LNCAP (cell line): Measurements from ENCODE around the gene POFUT2.

ENCODE experiments used
- TF ChIP-seq, protein P1 (sequence below): fragments of 450-650 bp; IDR thresholded peaks from 2 replicates; pipeline ENCODE4 v1.5.1; 2017; ENCODE audit warnings: mild to moderate bottlenecking

Gene POFUT2

DNA sequence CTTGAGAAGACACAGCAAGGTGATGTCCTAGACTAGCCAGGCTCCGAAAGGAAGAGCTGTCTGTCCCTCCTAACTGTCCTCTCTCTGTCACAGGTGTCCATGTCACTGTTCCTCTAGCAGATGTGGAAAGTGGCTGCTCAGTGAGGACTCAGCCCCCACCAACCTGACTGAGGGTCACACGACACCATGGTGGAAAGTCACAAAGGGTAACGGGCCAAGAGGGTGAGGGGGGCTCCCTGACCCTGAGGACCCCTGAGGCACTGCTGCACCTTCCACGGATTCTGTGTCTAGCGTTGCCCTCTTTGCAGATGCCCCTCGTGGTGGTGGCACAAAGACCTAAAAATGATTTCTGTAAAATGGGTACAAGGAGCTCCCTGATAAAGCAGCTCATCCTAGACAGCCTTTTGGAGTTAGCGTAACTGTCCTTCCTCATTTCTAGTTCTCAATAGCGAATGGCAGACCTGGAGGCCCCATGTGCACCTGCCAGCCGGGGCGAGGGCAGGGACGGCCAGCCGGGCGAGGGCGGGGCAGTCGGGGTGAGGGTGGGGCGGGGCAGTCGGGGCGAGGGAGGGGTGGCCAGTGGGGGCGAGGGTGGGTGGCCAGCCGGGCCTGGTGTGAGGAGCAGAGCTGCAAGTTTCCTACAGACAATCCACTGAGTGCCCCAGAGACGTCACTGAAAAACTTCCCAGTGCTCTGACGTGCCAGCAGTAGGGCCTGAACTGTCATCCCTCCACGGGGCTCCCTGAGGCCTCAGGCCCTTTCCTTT, 23.4 kb downstream of the POFUT2 start:
- TF ChIP-seq, protein P1, sequence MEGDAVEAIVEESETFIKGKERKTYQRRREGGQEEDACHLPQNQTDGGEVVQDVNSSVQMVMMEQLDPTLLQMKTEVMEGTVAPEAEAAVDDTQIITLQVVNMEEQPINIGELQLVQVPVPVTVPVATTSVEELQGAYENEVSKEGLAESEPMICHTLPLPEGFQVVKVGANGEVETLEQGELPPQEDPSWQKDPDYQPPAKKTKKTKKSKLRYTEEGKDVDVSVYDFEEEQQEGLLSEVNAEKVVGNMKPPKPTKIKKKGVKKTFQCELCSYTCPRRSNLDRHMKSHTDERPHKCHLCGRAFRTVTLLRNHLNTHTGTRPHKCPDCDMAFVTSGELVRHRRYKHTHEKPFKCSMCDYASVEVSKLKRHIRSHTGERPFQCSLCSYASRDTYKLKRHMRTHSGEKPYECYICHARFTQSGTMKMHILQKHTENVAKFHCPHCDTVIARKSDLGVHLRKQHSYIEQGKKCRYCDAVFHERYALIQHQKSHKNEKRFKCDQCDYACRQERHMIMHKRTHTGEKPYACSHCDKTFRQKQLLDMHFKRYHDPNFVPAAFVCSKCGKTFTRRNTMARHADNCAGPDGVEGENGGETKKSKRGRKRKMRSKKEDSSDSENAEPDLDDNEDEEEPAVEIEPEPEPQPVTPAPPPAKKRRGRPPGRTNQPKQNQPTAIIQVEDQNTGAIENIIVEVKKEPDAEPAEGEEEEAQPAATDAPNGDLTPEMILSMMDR = no peak

DNA sequence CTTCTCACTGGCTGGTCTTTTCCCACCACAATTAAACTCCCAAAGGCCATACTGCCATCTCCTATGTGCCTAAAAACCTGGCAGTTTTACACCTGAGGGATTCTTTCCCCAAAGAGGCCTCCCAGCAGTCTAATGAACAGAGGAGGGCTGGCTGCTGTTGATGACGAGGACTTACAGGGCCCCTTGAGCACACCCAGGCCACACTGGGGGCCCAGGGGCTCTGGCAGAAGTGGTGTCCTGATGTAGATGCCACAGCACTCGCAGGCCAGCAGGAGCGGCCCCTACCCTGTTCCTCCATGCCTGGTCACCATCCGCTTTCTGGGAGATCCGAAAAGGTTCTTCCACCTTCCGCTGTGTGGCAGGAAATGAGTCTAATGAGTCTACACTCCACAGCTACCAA, 24.2 kb downstream of the POFUT2 start:
- TF ChIP-seq, protein P1 = no peak

DNA sequence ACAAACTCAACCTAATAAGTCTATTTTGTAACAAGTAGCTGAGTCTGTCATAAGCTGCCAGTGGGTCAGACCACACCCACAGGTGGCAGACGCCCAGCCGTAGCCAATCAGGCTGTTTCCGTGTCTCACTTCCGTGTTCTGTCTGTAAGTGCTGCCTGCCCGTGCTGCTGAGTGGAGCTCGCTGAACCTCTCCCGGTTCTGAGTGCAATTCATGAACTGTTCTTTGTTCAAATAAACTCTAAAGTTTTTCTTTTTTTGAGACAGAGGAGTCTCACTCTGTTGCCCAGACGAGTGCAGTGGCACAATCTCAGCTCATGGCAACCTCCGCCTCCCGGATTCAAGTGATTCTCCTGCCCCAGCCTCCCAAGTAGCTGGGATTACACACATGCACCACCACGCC, 25.1 kb downstream of the POFUT2 start:
- TF ChIP-seq, protein P1 = no peak

DNA sequence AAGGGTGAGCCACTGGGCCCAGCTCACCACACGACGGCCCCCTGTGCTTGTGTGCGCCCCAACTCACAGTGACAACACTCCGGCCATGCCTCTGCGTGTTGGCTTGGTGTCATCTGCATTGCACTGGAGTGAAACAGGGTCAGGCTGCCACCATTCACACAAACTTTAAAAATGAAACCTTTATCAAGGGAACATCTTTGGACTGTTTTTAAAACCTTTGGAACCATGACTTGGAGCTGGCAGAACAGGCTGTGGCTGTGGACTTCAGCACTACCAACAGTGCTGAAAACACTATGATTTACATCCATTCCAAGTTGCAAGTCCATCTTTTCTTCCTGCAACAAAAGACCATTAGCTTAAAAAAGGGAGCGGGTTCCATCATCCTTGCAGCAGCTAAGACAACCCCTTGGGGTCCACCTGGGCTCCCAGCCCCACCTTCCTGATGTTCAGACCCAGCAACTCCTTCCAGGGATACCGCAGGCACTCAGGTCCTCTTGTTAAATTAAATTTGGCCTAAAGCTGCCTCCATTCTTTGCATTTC, 25.6 kb downstream of the POFUT2 start:
- TF ChIP-seq, protein P1 = no peak

DNA sequence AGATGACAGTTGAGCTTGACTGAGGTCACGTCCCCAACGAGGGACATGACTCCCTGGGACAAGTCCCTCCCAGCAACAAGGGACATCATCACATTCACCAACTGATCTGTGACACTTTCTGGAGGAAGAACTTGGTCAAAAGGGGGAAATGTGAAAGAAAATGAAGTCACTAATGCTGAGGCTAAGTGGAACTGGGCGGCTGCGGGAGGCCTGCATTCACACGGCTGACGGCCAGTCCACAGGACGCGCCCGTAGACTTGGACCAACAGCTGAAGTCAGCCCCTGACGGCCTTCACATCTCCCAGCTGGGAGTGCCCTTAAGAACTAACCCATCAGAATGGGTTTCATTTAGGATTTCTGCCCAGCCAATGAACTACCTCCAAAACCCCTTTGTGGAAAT, 26.6 kb downstream of the POFUT2 start:
- TF ChIP-seq, protein P1 = no peak

DNA sequence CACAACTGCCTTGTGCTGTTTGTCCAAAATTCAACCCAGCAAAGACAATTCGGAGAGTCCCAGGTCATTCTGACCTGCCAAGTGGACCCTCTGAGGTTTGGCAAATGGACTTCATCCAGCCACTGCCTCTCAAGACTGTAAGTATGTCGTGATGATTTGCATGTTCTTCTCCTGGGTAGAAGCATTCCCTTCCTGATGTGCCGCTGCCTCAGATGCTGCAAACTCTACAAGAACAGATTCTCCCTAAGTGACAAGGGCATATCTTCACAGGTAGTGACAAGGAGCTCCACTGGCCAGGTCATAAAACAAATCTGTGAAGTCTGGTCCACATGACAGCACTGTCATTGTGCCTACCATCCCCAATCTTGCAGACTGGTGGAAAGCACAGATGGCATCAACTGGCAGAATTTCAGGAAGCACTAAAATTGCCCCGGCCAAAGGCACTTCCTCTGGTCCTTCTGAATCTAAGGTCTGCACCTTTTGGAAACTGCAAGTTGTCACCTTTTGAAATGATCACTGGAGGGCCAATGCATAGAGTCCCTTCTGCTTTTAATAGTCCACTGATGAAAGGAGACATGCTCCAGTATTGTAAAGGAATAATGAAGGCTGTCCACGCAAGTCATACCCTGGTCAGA, 27.4 kb downstream of the POFUT2 start:
- TF ChIP-seq, protein P1 = no peak

DNA sequence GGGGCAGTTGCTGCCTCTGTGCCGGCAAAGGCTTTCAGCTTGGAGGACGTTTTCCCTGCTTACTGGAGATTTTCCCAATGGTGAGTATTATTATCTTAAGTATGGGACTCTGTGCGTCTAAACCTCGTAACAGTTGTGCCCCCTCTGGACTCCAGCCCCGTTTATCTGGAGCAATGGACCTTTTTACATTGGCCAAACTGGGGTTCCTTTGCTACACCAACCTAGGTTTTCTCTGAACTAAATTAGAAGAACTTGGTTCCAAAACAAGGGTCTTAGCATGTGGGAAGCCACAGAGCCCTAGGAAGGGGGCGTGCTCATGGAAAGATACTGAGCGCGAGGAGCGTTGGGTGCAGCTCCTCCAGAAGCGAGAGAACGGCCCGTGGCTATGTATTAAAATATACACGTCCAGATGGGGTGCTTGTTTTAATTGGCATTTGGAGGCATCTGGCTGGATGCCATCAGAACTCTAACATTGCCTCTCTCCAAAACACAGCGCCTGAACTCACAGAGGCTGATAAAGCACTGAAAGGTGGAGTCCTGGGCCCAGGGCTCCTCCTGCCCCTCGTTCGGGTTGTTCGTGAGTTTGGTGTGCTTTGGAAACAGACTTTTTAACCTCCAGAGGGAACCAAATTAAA, 28.4 kb downstream of the POFUT2 start:
- TF ChIP-seq, protein P1 = no peak
